ENCODE results near the gene LSM11.

LSM11 gene

GRCh38 chr5:157734436-157734835, 9.1 kb upstream of the LSM11 start:
- DNase-seq (ENCODE audit: low read depth): no peak

- no peak for DNase-seq (ENCODE audit: low read depth)
Observed at GRCh38 chr5:157735991-157736390, 7.5 kb upstream of the LSM11 start.

- no peak for DNase-seq (ENCODE audit: low read depth)
Observed at GRCh38 chr5:157739388-157740228, 3.9 kb upstream of the LSM11 start.

- no peak for DNase-seq (ENCODE audit: low read depth)
Observed at GRCh38 chr5:157740229-157740610, 3.3 kb upstream of the LSM11 start.

- DNase-seq (ENCODE audit: low read depth): no peak
Observed at GRCh38 chr5:157741131-157741530, 2.4 kb upstream of the LSM11 start.

GRCh38 chr5:157744051-157745011, 819 bp downstream of the LSM11 start:
- no peak for DNase-seq (ENCODE audit: low read depth)

- DNase-seq (ENCODE audit: low read depth): no peak
Observed at GRCh38 chr5:157745041-157745456, 1.5 kb downstream of the LSM11 start.

GRCh38 chr5:157747173-157747740, 3.7 kb downstream of the LSM11 start:
- DNase-seq (ENCODE audit: low read depth): no peak

GRCh38 chr5:157747766-157748700, 4.5 kb downstream of the LSM11 start:
- DNase-seq (ENCODE audit: low read depth): no peak

GRCh38 chr5:157748760-157749461, 5.4 kb downstream of the LSM11 start:
- DNase-seq (ENCODE audit: low read depth): peak; percentile 82

GRCh38 chr5:157749462-157749799, 5.9 kb downstream of the LSM11 start:
- no peak for DNase-seq (ENCODE audit: low read depth)

- DNase-seq (ENCODE audit: low read depth): no peak
Observed at GRCh38 chr5:157750320-157750719, 6.8 kb downstream of the LSM11 start.

GRCh38 chr5:157756122-157756521, 12.6 kb downstream of the LSM11 start:
- DNase-seq (ENCODE audit: low read depth): no peak

GRCh38 chr5:157758706-157759105, 15.2 kb downstream of the LSM11 start:
- DNase-seq (ENCODE audit: low read depth): no peak

GRCh38 chr5:157761690-157762621, 18.4 kb downstream of the LSM11 start:
- DNase-seq (ENCODE audit: low read depth): no peak

GRCh38 chr5:157764531-157764930, 21.0 kb downstream of the LSM11 start:
- no peak for DNase-seq (ENCODE audit: low read depth)

GRCh38 chr5:157766442-157766841, 22.9 kb downstream of the LSM11 start:
- DNase-seq (ENCODE audit: low read depth): no peak

- no peak for DNase-seq (ENCODE audit: low read depth)
Observed at GRCh38 chr5:157766902-157767301, 23.4 kb downstream of the LSM11 start.

GRCh38 chr5:157767689-157768088, 24.2 kb downstream of the LSM11 start:
- no peak for DNase-seq (ENCODE audit: low read depth)

GRCh38 chr5:157770665-157771064, 27.2 kb downstream of the LSM11 start:
- DNase-seq (ENCODE audit: low read depth): no peak
